SK-N-MC (cell line): ENCODE results near the gene RAPGEF2.

Source experiments
- EZH2 ChIP-seq: fragments of 200-600 bp; sonication (generic); IDR thresholded peaks from one replicate; pipeline ENCODE4 v1.6.1; 2017; ENCODE audit warnings: antibody characterized with exemption
- POLR2AphosphoS5 ChIP-seq: IDR thresholded peaks from 2 replicates; pipeline ENCODE4 v1.6.1; 2012; ENCODE audit warnings: mild to moderate bottlenecking, low read depth, low read length, borderline replicate concordance

GRCh38 chr4:159342374-159342773 lies 239.5 kb downstream of the RAPGEF2 start:
- TF ChIP-seq EZH2 (no peak), POLR2AphosphoS5 (no peak)
